Bronchial epithelial cell (primary cell): ENCODE data around the gene ECHDC3. TPM values are rescaled to one million over a fixed set of nuclear protein-coding genes. Genes with fewer than 3 reads are reported as not detected.

Experiments
- DNase-seq: peaks from one replicate; pipeline ENCODE4 v3.0.0-alpha.2; 2010; ENCODE audit warnings: low read depth
- FAIRE-seq: peaks from 2 replicates; lab custom pipeline; 2011; peaks lifted over from hg19 to GRCh38; lab: Jason Lieb, UNC
- H3K27me3 ChIP-seq: 2 replicates; pipeline ENCODE4 v1.5.1; 2011; ENCODE audit warnings: low read length; ENCODE audit not compliant: control insufficient read depth, insufficient read depth
- H3K36me3 ChIP-seq: 2 replicates; pipeline ENCODE4 v1.5.1; 2011; ENCODE audit warnings: low read length; ENCODE audit not compliant: control insufficient read depth, insufficient read depth
- H3K4me3 ChIP-seq: 2 replicates; pipeline ENCODE4 v1.5.1; 2011; ENCODE audit warnings: mild to moderate bottlenecking, low read depth, low read length, control low read depth
- CTCF ChIP-seq: IDR thresholded peaks from 2 replicates; pipeline ENCODE4 v1.5.1; 2011; ENCODE audit warnings: mild to moderate bottlenecking, moderate library complexity, low read length, control low read depth, inconsistent platforms; ENCODE audit not compliant: insufficient read depth, severe bottlenecking
- total RNA-seq: library from RNA; depleted of rRNA; stranded (reverse); fragments of >200 nt; gene quantifications from 2 replicates; pipeline ENCODE4 v1.2.1, GENCODE V29; 2014

Gene ECHDC3
- total RNA-seq, 1 donor from 2014 or later: 1.6 TPM

DNA sequence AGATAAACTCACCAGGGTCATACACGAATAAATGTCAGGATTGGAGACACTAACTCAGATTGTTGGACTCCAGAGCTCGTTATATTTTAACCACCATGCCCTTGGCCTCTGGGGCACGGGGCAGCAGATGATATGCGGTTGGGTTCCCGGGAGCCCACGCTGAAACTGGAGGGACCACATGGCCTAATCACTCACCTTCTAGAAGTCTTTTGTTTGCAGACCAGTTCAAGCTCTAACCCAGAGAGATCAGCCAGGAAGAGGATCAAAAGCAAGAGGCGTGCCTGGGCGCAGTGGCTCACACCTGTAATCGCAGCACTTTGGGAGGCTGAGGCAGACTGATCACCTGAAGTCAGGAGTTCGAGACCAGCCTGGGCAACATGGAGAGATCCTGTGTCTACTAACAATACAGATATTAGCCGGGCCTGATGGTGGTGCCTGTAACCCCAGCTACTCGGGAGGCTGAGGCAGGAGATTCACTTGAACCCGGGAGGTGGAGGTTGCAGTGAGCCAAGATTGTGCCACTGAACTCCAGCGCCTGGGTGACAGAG, 42.6 kb upstream of the ECHDC3 start:
- H3K36me3 ChIP-seq: no peaks in the 10 kb centered on the region
- DNase-seq: no peak
- H3K4me3 ChIP-seq: no peak overlapping the region
- TF ChIP-seq CTCF: no peak
- FAIRE-seq: no peak
- H3K27me3 ChIP-seq: no peaks in the 10 kb centered on the region

DNA sequence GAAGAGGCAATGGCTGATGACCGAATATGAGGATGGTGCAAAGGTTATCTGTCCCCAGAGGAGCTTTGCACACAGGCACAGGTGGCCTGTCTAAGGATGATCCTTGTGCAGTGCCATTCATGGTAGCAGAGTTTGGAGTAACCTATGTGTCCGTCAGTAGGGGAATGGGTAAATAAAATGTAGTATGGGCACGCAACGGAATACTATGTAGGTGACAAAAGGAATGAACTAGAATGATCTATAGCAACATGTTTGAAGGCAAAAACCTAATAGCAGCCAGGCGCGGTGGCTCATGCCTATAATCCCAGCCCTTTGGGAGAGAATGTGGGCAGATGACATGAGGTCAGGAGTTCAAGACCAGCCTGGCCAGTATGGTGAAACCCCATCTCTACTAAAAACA, 41.6 kb upstream of the ECHDC3 start:
- FAIRE-seq: no peak
- Histone ChIP-seq H3K4me3 (no peak overlapping the region), H3K36me3 (no peaks in the 10 kb centered on the region), H3K27me3 (no peaks in the 10 kb centered on the region)
- no peak for DNase-seq
- no peak for TF ChIP-seq CTCF

- TF ChIP-seq CTCF: no peak
- FAIRE-seq: no peak
- H3K4me3 ChIP-seq: no peak overlapping the region
- DNase-seq: no peak
- no peaks in the 10 kb centered on the region for H3K36me3 ChIP-seq
- H3K27me3 ChIP-seq: no peaks in the 10 kb centered on the region
These were observed 40.6 kb upstream of the ECHDC3 start for GRCh38 chr10:11701451-11702095.

DNA sequence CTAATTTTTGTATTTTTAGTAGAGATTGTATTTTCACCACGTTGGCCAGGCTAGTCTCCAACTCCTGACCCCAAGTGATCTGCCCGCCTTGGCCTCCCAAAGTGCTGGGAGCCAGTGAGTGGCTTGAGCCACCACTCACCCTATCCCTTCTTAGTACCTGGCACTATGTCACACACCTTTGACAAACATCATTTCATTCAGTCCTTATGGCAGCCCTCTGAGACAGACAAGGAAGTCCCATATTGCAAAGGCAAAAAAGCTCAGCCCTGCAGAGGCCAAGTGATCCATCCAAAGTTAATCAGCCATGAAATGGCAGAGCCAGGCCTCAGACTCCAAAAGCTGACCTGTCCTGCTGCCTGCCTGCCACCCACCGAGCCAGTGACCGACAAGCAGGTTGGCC, 39.9 kb upstream of the ECHDC3 start:
- H3K4me3 ChIP-seq: no peak overlapping the region
- no peak for TF ChIP-seq CTCF
- FAIRE-seq: no peak
- H3K27me3 ChIP-seq: no peaks in the 10 kb centered on the region
- H3K36me3 ChIP-seq: no peaks in the 10 kb centered on the region
- no peak for DNase-seq

DNA sequence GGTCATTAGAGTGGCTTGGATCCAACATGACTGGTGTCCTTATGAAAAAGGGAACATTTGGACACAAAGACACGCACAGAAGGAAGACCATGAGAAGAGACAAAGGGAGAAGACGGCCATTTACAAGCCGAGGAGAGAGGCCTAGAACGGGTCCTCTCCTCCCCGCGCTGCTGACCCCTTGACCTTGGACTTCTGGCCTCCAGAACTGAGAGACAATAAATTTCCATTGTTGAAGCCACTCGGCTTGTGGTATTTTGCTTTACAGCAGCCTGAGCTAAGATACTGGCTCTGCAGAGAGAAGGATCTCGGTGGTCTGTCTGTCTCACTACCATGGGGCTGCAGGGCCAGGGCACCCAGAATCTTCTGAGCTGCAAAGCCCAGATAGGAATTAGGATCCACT, 38.1 kb upstream of the ECHDC3 start:
- no peak overlapping the region for H3K4me3 ChIP-seq
- no peaks in the 10 kb centered on the region for H3K27me3 ChIP-seq
- H3K36me3 ChIP-seq: no peaks in the 10 kb centered on the region
- no peak for TF ChIP-seq CTCF
- DNase-seq: no peak
- FAIRE-seq: no peak

DNA sequence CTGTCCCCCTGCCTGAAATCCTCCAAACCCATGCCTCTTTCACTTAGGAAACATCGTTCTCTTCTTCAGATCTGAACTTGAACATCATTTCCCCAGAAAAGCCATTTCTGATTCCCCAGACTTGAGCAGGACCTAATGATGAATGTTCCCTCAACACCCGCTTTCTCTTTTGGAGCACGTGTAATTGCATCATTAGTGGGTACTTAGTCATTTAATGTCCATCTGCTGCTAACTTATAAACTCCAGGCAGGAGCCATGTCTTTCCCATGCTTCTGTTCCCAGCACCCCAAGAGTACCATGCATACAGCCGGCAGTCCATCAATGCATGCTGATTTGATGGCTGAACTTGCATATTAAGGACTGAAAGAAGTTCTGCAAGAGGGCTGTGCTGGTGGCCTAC, 36.5 kb upstream of the ECHDC3 start:
- DNase-seq: no peak
- no peak for FAIRE-seq
- Histone ChIP-seq H3K27me3 (no peaks in the 10 kb centered on the region), H3K4me3 (no peak overlapping the region), H3K36me3 (no peaks in the 10 kb centered on the region)
- TF ChIP-seq CTCF: no peak
